HG02798 (cell line): ENCODE results near the gene ANAPC2.

Source experiments
- ATAC-seq: cut with Tn5 transposase; IDR thresholded peaks from one replicate; pipeline ENCODE4 v1.9.1; 2021; ENCODE audit warnings: mild to moderate bottlenecking; ENCODE audit not compliant: unreplicated experiment, poor library complexity

Gene ANAPC2

GRCh38 chr9:137227054-137227852 is 38.9 kb upstream of the ANAPC2 start, which contains the start of gene RNF224:
TSS of gene RNF224 (plus strand) at chr9:137227502. CDS start at chr9:137228336, 834 bp downstream.
- no peak for ATAC-seq

DNA sequence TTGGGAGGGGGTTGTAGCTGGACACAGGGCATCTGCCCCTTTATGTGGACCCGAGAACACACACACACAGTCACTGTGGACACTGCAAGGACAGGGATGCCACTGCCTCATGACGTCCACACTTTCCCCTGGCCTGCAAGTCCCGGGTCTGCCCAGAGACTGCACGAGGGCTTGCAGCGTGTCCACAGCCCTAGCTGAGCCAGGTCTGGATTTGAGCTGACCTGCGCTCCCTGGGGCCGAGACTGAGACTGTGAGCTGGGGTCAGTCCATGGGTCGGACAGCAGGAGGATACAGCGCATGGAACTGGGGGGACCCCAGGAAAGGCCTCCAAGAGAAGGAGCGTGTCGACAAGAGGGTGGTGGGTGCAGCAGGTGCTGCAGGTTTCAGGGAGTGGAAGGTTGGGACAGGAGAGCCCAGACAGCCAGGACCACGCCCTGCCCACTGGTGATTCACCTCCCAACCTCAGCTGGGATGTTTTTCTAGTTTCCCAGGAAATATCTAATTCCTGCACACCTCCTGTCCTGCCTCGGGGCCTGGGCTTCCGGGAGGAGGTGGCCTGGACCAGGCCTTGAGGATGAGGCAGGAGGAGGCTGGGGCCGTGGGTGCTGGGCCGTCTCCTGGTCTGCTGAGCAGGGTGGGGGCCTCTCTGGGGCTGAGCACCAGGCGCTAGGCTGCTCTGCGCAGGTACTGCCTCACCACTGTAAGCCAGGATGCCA is 38.1 kb upstream of the ANAPC2 start:
- ATAC-seq, result no peak

DNA sequence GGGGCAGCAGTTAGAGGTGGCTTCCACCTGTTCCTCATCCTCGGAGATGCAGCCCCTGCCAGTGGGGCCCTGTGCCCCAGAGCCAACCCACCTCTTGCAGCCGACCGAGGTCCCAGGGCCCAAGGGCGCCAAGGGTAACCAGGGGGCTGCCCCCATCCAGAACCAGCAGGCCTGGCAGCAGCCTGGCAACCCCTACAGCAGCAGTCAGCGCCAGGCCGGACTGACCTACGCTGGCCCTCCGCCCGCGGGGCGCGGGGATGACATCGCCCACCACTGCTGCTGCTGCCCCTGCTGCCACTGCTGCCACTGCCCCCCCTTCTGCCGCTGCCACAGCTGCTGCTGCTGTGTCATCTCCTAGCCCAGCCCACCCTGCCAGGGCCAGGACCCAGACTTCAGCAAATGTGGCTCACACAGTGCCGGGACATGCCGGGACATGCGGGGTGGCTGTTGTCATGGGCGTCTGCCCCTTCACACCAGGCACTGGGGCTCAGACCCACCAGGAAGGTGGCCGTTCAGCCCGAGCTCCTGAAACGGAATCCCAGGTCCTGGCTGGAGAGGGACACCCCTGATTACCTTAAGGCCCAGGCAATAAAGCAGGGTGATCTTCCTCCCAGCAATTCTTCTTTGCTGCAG is 37.5 kb upstream of the ANAPC2 start:
- no peak for ATAC-seq

GRCh38 chr9:137224830-137225694 is 36.7 kb upstream of the ANAPC2 start, which contains the start of gene CYSRT1:
TSS of gene CYSRT1 (plus strand) at chr9:137225174. CDS start at chr9:137225622, 448 bp downstream.
- no peak for ATAC-seq

GRCh38 chr9:137223078-137223970 is 35.0 kb upstream of the ANAPC2 start:
- peak; percentile 84 for ATAC-seq

- no peak for ATAC-seq
Measured at GRCh38 chr9:137222190-137223077, 34.1 kb upstream of the ANAPC2 start, which contains the start of gene RNF208. TSS of gene RNF208 (minus strand) at chr9:137222240. CDS start at chr9:137221212, 1,028 bp downstream.

DNA sequence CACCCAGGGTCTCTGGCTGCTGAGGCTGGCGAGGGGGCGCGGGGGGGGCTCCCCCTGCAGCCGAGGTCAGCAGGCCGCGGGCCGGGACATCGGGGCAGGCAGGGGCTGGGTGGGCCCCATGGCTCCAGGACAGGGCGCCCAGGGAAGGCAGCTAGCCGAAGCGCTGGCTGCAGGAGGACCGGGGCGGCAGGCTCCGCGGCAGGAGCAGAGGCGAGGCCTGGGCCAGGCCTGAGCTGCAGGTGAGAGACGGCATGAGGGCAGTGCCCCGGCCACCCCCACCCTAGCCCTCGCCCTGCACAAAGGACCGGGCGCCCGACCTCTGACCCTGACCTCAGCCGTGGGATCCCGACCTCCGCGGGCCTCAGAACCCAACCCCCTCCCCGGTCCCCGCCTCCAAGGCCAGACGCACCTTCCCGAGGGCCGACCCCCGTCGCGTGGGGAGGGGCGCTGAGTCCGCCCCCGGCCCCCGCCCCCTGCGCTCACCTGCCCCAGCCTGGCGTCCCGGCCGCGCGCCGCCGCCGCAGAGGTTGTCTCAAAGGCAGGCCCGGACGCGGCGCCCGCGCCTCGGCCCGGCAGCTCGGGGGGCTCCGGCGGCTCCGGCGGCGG is 33.2 kb upstream of the ANAPC2 start:
- no peak for ATAC-seq

DNA sequence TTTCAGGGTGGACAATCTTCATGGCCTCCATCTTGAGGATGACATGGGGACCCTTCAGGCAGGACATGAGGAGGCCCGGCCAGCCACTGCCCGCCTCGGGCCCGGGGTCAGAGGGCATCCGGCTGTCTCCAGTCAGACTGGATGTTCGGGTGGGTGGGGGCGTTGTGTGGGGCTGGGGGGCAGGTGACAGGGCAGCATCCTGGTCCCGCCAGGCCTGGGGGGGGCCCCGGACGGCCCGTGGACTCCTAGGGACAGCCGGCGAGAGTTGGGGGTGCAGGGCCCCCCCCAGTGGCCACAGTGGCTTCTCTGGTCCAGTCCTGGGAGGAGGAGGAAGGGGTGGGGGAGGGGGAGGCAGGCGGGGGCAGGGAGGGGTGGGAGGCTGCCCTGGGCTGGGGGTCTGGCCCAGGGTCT is 32.7 kb upstream of the ANAPC2 start:
- ATAC-seq, result no peak

- ATAC-seq, result no peak
Measured at GRCh38 chr9:137220317-137221094, 32.1 kb upstream of the ANAPC2 start.

DNA sequence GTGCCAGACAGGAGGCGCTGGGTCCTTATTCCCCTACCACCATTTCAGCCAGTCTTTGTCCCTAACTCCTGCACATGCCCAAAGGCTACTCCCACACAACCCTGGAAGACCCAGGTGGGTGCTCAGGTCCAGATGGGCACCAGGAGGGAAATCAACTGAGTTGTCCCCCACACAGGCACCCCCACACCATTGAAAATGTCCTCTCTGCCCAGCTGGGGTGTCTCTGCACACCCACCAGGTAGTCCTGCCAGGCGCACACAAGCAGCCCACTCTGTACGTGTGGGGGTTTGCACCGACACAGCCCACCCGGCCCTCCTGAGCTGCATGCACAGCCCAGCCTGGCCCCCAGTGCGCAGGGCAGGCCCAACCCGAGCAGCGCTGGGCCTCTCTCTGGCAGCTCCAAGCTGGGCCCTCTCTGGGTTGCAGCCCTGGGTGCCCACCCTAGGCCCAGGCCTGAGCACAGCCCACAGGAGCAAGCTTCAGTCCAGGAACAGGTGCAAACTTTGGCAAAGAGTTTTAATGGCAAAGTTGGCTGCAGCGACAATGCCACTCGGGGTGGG is 31.5 kb upstream of the ANAPC2 start:
- ATAC-seq, result no peak

DNA sequence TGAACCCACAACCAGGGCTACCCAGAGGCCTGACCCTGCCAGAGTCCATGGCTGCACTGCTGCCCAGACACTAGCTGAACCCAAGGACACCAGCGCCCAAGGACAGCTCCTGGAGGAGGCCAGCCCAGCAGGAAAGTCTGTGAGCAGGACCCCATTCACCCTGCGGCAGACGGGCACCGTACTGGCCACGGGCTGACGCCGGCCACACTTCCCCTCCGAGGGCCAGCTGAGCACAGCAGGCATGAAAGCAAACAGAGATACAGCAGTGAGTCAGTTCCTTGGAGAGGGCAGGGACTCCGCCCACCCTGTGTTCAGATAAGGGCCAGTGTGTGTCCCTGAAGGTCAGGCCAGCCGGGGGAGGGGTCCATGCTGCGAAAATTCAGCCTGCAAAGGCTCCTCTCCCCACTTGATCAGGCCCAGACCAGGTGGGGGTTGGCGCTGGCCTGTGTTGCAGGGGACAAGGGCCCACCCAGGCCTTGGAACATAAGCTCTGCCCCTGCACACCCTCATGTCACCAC is 30.5 kb upstream of the ANAPC2 start:
- no peak for ATAC-seq

DNA sequence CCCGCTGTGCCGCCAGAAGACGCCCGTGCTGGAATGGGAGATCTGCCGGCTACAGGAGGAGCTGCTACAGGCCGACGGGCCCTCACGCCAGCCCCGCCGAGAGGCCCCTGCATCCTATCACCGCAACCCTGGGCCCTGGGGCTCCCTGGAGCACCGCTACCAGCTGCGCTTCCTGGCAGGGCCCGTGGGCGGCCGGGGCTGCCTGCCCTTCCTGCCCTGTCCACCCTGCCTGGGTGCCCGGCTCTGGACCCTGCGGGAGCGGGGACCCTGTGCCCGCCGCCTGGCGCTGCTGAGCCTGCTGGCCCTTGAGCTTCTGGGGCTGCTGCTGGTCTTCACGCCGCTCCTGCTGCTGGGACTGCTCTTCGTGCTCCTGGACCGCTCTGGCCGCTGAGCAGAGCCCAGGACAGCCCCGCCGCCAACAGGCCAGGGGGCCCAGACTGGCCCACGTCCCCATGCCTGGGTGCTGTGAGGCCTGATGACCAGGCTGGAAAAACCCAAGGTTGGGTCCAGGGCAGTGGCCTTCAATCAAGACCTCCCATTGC is 29.9 kb upstream of the ANAPC2 start:
- no peak for ATAC-seq

GRCh38 chr9:137217276-137218211 is 29.2 kb upstream of the ANAPC2 start:
- no peak for ATAC-seq

DNA sequence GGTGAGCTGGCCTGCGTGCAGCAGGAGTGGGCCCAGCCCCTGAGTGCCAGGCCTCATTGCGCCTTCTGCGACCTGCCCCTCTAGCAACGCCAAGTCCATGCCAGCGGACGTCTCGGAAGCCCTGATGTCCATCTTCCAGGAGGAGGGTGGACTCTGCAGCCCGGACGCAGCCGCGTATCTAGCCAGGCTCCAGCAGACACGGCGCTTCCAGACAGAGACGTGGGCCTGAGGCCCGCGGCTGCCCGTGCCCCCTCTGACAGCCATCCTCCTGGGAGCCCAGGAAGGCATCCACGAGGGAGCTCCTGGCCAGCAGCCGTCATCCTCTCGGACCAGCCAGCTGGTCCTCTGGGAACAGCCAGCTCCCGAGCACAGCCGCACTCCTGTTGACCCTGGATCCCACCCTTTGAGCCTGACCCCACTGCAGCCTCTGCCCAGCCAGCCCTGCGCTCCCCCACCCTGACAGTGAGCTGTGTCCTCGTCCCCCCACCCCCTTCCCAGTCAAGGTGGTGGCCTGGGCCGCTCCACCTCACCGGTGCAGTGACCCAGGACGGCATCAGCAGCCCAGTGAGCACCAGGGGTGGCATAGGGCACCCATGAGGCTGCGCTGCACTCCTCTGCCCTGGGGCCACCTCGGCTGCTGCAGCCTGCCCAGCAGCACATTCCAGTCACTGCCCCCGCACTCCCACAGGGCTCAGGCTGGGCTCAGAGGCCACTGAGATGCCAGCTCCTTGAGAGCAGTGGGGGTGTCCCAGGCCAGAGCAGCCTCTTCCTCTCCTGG is 28.0 kb upstream of the ANAPC2 start:
- ATAC-seq, result no peak
